ENCODE data around the gene YDJC. TPM values are rescaled to one million over a fixed set of nuclear protein-coding genes. Genes with fewer than 3 reads are reported as not detected.
A peak's percentile ranks its signal among the peaks of the same experiment; 100 is the strongest.

Gene YDJC
- total and polyA plus RNA-seq, 9 of the 15 experiments (the other 6 are each of a cell fraction or from before 2014, with no cell fraction given) = 13.5 to 871 (median 164) TPM

GRCh38 chr22:21632237-21632895 lies 2.5 kb upstream of the YDJC start, which contains the start of gene CCDC116 (continued):
- peak; percentile 86 for TF ChIP-seq MYC (IDR thresholded peaks at IDR 0.05; ENCODE audit: low read depth, low read length)
- TF ChIP-seq MYC (CRISPR knock-in tag; IDR thresholded peaks at IDR 0.05; ENCODE audit: borderline replicate concordance, low read depth) = no peak
- peak in 1 of 2 experiments; percentile 91; a peak in 1 of 4 replicates for TF ChIP-seq MLX (CRISPR knock-in tag; conservative IDR thresholded peaks at IDR 0.05)
- peak; percentile 67 for TF ChIP-seq BHLHE40 (IDR thresholded peaks at IDR 0.05; ENCODE audit: low read length)
- TF ChIP-seq SMAD3 (CRISPR knock-in tag; conservative IDR thresholded peaks at IDR 0.05) = no peak

GRCh38 chr22:21631025-21631424 lies 1.2 kb upstream of the YDJC start:
- peaks cover 19% of the 10 kb centered on the region for H3K9me1 ChIP-seq (ENCODE audit: control insufficient read depth, insufficient read depth, low read length)
- peaks cover 48% of the 10 kb centered on the region for H3K79me2 ChIP-seq (ENCODE audit: control insufficient read depth, insufficient read depth, low read length)
- POLR2A ChIA-PET = interaction anchor here (0.6 to 76.8 kb wide), 8 partner anchors 12 to 476 kb away, joined by 3 to 4622 read pairs (median 4); partner anchors contain the start of genes CCDC116, SDF2L1, UBE2L3 and YDJC
- no TSS peak for BruUV-seq (replicated peaks)
- H3K9me3 ChIP-seq (replicated peaks; ENCODE audit: control insufficient read depth, insufficient read depth, low read depth, low read length) = no peaks in the 10 kb centered on the region
- H3K36me3 ChIP-seq (ENCODE audit: control insufficient read depth, insufficient read depth, low read length) = peaks cover 35% of the 10 kb centered on the region
- ATAC-seq (no peak), FAIRE-seq (peak; percentile 6), DNase-seq (ENCODE audit: extremely low read depth in 1 of 4, low spot score in 3 of 4) (peak in 1 of 4 experiments; percentile 50)
- no peak overlapping the region for H3K4me3 ChIP-seq
- 72% methylated on average over 4 of the region's 4 CpGs for WGBS (ENCODE audit: insufficient coverage, low coverage, missing lambda C conversion rate)
- 0 out of 2 replicates have a peak overlapping the region, but pooled peaks have one; percentile 0 for H3K4me2 ChIP-seq (ENCODE audit: insufficient read depth, low read length)
- peak overlapping the region; percentile 2; the same call in 2 of the 3 replicates for H3K27ac ChIP-seq (ENCODE audit: extremely low read depth, low read depth, low read length)
- H3K9ac ChIP-seq (ENCODE audit: insufficient read depth in 1 of 2, low read depth in 2 of 2, low read length in 2 of 2) = peak overlapping the region; percentile 1; a peak in 2 of 4 replicates
- intact Hi-C loops (cut with micrococcal nuclease) (loop anchor here (10.0 kb wide), 1 partner anchor 924 kb away; the partner anchor contains the start of gene PRAME), in situ Hi-C loops (cut with MboI) (loop anchor here (25.0 kb wide), 1 partner anchor 494 kb away; no protein-coding TSS in a partner anchor)
- peaks cover 54 to 87% of the 10 kb centered on the region in 2 experiments for H3K4me1 ChIP-seq (replicated peaks in 1 of 2; ENCODE audit: control insufficient read depth in 2 of 2, insufficient read depth in 2 of 2, low read length in 2 of 2)
- H2AFZ ChIP-seq (ENCODE audit: low read depth, low read length) = peak overlapping the region; percentile 73
- CTCF ChIA-PET (ENCODE audit: low intra/inter-chr PET ratio) = interaction anchor here (0.7 to 5.9 kb wide), 2 partner anchors 12 to 37 kb away, joined by 5 to 99 read pairs; partner anchors contain the start of gene SDF2L1
- peaks cover 12% of the 10 kb centered on the region for H4K20me1 ChIP-seq (replicated peaks; ENCODE audit: control insufficient read depth, insufficient read depth, low read length)
- H3K27me3 ChIP-seq (ENCODE audit: control insufficient read depth in 2 of 2, insufficient read depth in 2 of 2, low read length in 2 of 2) = no peaks in the 10 kb centered on the region
- no peak for TF ChIP-seq ZNF668 (CRISPR knock-in tag; IDR thresholded peaks at IDR 0.05)
- TF ChIP-seq ATF3 (IDR thresholded peaks at IDR 0.05) = no peak
- peak; percentile 33 for TF ChIP-seq ATF3 (CRISPR knock-in tag; conservative IDR thresholded peaks at IDR 0.05)
- no peak for TF ChIP-seq EP400 (IDR thresholded peaks at IDR 0.05)
- TF ChIP-seq LCOR (CRISPR knock-in tag; IDR thresholded peaks at IDR 0.05) = no peak
- TF ChIP-seq ZC3H11A (IDR thresholded peaks at IDR 0.05; ENCODE audit: low read depth, low read length) = peak; percentile 57; the same call in 1 of the 2 replicates
- TF ChIP-seq BCOR (IDR thresholded peaks at IDR 0.05) = no peak
- TF ChIP-seq JUND (IDR thresholded peaks at IDR 0.05; ENCODE audit: borderline replicate concordance, low read depth, low read length) = 0 out of 2 replicates have a peak, but pooled peaks have one; percentile 15
- no peak for TF ChIP-seq JUND (tag; IDR thresholded peaks at IDR 0.05; ENCODE audit: borderline replicate concordance, low read depth, low read length)
- peak in 1 of 2 experiments; percentile 65; a peak in 1 of 4 replicates for TF ChIP-seq ZMIZ1 (IDR thresholded peaks at IDR 0.05; ENCODE audit: low read depth in 2 of 2, low read length in 2 of 2)

All from K562 (cell line).